Skeletal muscle tissue (tissue), 4 donors: ENCODE data around the gene PRR33. TPM values are rescaled to one million over a fixed set of nuclear protein-coding genes. Genes with fewer than 3 reads are reported as not detected.

Experiments used
- H3K27ac ChIP-seq: one replicate; pipeline ENCODE4 v1.7.0; 2013; ENCODE audit warnings: mild to moderate bottlenecking, low read depth, low read length, inconsistent platforms
- H3K27me3 ChIP-seq, 3 donors: one replicate each; pipeline ENCODE4 v1.7.0; 2013; ENCODE audit warnings: low read length in 3 of 3; ENCODE audit not compliant: control insufficient read depth in 3 of 3, insufficient read depth in 3 of 3
- H3K36me3 ChIP-seq, 3 donors: one replicate each; pipeline ENCODE4 v1.7.0; 2013; ENCODE audit warnings: low read length in 3 of 3; ENCODE audit not compliant: control insufficient read depth in 3 of 3, insufficient read depth in 3 of 3
- H3K4me1 ChIP-seq, 3 donors: one replicate each; pipeline ENCODE4 v1.7.0; 2013; ENCODE audit warnings: low read length in 3 of 3, mild to moderate bottlenecking in 3 of 3; ENCODE audit not compliant: control insufficient read depth in 3 of 3, insufficient read depth in 3 of 3
- H3K4me3 ChIP-seq, 3 donors: one replicate each; pipeline ENCODE4 v1.7.0; 2013; ENCODE audit warnings: low read length in 3 of 3
- H3K9ac ChIP-seq, 3 donors: one replicate each; pipeline ENCODE4 v1.7.0; 2013; ENCODE audit warnings: low read length in 3 of 3, mild to moderate bottlenecking in 3 of 3, moderate library complexity in 2 of 3, low read depth in 1 of 3
- H3K9me3 ChIP-seq, 3 donors: one replicate each; pipeline ENCODE4 v1.7.0; 2013; ENCODE audit warnings: low read length in 3 of 3; ENCODE audit not compliant: control insufficient read depth in 3 of 3
- total RNA-seq: library from RNA; depleted of rRNA; stranded (reverse); fragments of >200 nt; gene quantifications from one replicate; pipeline ENCODE4 v1.2.3, GENCODE V29; 2014
- donor health status: Osteomylitis.

PRR33 gene
- total RNA-seq, 1 donor from 2014 or later = 1.0 TPM

GRCh38 chr11:1882265-1883238 lies 9.1 kb downstream of the PRR33 start:
- Histone ChIP-seq H3K9me3 (no peaks in the 10 kb centered on the region), H3K4me3 (no peak overlapping the region), H3K27me3 (peaks cover 0 to 6% (median 0%) of the 10 kb centered on the region in 3 donors), H3K4me1 (peaks cover 44 to 56% (median 48%) of the 10 kb centered on the region in 3 donors), H3K9ac (peak overlapping the region in 2 of 3 donors; percentile 3 to 72), H3K36me3 (peaks cover 7 to 34% (median 10%) of the 10 kb centered on the region in 3 donors), H3K27ac (peak overlapping the region; percentile 89)

GRCh38 chr11:1881442-1882264 lies 10.0 kb downstream of the PRR33 start:
- Histone ChIP-seq H3K27ac (peak overlapping the region; percentile 89), H3K4me1 (peaks cover 49 to 59% (median 53%) of the 10 kb centered on the region in 3 donors), H3K9ac (peak overlapping the region in 2 of 3 donors; percentile 3 to 72)

GRCh38 chr11:1880746-1881441 lies 10.8 kb downstream of the PRR33 start:
- H3K9me3 ChIP-seq = no peaks in the 10 kb centered on the region
- peaks cover 4 to 25% (median 5%) of the 10 kb centered on the region in 3 donors for H3K36me3 ChIP-seq
- H3K4me1 ChIP-seq = peaks cover 56 to 67% (median 60%) of the 10 kb centered on the region in 3 donors
- H3K9ac ChIP-seq = peak overlapping the region; percentile 40 to 74 (median 72)
- H3K4me3 ChIP-seq = no peak overlapping the region
- peaks cover 0 to 15% (median 2%) of the 10 kb centered on the region in 3 donors for H3K27me3 ChIP-seq
- peak overlapping the region; percentile 89 for H3K27ac ChIP-seq

More at GRCh38 chr11:1881442-1882264, 10.0 kb downstream of the PRR33 start:
- peaks cover 4 to 31% (median 10%) of the 10 kb centered on the region in 3 donors for H3K36me3 ChIP-seq
- peaks cover 0 to 9% (median 0%) of the 10 kb centered on the region in 3 donors for H3K27me3 ChIP-seq
- no peaks in the 10 kb centered on the region for H3K9me3 ChIP-seq
- no peak overlapping the region for H3K4me3 ChIP-seq

- Histone ChIP-seq H3K9me3 (no peaks in the 10 kb centered on the region), H3K4me3 (no peak overlapping the region), H3K9ac (peak overlapping the region; percentile 40 to 64 (median 57)), H3K27me3 (peaks cover 2 to 19% (median 4%) of the 10 kb centered on the region in 3 donors), H3K27ac (peak overlapping the region; percentile 89), H3K4me1 (peaks cover 62 to 74% (median 63%) of the 10 kb centered on the region in 3 donors), H3K36me3 (peaks cover 3 to 18% (median 4%) of the 10 kb centered on the region in 3 donors)
Measured at GRCh38 chr11:1879941-1880720, 11.6 kb downstream of the PRR33 start.

- H3K4me3 ChIP-seq = no peak overlapping the region
- H3K9me3 ChIP-seq = no peaks in the 10 kb centered on the region
- H3K9ac ChIP-seq = peak overlapping the region in 2 of 3 donors; percentile 57 to 64
- peaks cover 2 to 24% (median 10%) of the 10 kb centered on the region in 3 donors for H3K27me3 ChIP-seq
- peak overlapping the region; percentile 89 for H3K27ac ChIP-seq
- peaks cover 0 to 11% (median 4%) of the 10 kb centered on the region in 3 donors for H3K36me3 ChIP-seq
- H3K4me1 ChIP-seq = peaks cover 63 to 78% (median 63%) of the 10 kb centered on the region in 3 donors
Measured at GRCh38 chr11:1879342-1879940, 12.3 kb downstream of the PRR33 start.

GRCh38 chr11:1878137-1879031 lies 13.3 kb downstream of the PRR33 start:
- Histone ChIP-seq H3K9ac (peak overlapping the region in 1 of 3 donors; percentile 57), H3K36me3 (peaks cover 0 to 5% (median 2%) of the 10 kb centered on the region in 3 donors), H3K27ac (peak overlapping the region; percentile 89), H3K4me1 (peaks cover 62 to 76% (median 63%) of the 10 kb centered on the region in 3 donors), H3K4me3 (peak overlapping the region in 1 of 3 donors; percentile 45), H3K27me3 (peaks cover 2 to 29% (median 11%) of the 10 kb centered on the region in 3 donors), H3K9me3 (no peaks in the 10 kb centered on the region)

GRCh38 chr11:1877211-1878136 lies 14.2 kb downstream of the PRR33 start:
- Histone ChIP-seq H3K9me3 (no peaks in the 10 kb centered on the region), H3K4me3 (peak overlapping the region in 1 of 3 donors; percentile 45), H3K27me3 (peaks cover 5 to 36% (median 11%) of the 10 kb centered on the region in 3 donors), H3K4me1 (peaks cover 53 to 71% (median 56%) of the 10 kb centered on the region in 3 donors), H3K9ac (peak overlapping the region in 2 of 3 donors; percentile 40 to 57), H3K27ac (peak overlapping the region; percentile 89), H3K36me3 (peaks cover 0 to 3% (median 0%) of the 10 kb centered on the region in 3 donors)
